HG02759 (cell line): ENCODE measurements around the gene RTN4R.
"Not testable (repeated sequence)": the region's sequence is repeated elsewhere in the genome, so short reads cannot be mapped to it uniquely, and the experiment has no call there.

Experiments used
- ATAC-seq: cut with Tn5 transposase; IDR thresholded peaks from one replicate; pipeline ENCODE4 v1.9.1; 2021; ENCODE audit warnings: mild to moderate bottlenecking, moderate library complexity; ENCODE audit not compliant: unreplicated experiment

RTN4R gene

GRCh38 chr22:20289182-20290044, 21.3 kb upstream of the RTN4R start:
- not testable (repeated sequence) for ATAC-seq

- not testable (repeated sequence) for ATAC-seq
Observed at GRCh38 chr22:20286784-20287423, 18.8 kb upstream of the RTN4R start.

DNA sequence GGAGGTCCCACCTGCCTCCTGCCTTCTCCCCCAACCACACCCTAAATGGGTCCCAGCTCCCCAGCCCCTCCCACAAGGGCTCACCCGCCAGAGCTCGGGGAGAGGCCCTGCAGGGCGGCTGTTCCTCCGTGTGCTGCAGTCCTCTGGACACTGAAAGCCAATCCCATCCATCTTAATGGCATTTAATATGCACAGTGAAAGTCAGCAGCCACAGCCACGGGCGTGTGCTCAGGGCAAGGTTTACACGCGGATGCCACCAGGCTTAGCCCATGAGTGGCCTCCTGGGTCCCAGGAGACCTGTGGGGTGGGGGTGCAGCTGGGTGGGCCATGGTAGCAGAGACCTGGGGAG, 18.2 kb upstream of the RTN4R start:
- not testable (repeated sequence) for ATAC-seq

- not testable (repeated sequence) for ATAC-seq
Observed at GRCh38 chr22:20285473-20286311, 17.6 kb upstream of the RTN4R start.

DNA sequence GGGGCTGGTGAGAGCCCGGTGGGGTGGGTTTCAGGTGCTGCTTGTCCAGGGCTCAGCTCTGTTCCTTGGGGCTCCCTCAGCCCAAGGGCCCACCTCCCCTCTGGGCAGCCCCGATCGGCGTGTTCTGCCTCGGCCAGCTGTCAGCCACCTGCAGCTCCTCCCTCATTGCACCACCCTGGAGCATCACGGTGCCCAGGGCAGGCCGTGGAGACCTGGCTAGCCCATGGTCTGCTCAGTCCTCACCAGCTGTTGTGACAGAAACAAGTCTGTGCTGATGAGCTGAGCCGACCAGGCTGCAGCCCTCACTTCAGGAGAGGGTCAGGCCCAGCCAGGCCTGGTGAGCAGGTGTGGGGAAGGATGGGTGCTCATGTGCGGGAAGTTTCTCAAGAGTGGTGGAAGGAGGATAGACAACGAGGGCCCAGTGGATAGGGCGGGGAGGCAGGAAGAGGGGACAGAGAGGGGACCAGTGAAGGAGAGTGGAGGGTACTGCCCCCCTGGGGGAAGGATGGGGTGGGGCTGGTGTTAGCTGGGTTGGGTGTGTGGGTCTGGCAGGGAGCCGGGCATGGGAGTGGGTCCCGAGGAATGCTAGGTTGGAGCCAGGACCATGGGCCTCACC, 16.5 kb upstream of the RTN4R start:
- no peak for ATAC-seq

GRCh38 chr22:20283674-20284066, 15.6 kb upstream of the RTN4R start:
- ATAC-seq, result no peak

GRCh38 chr22:20282901-20283673, 15.0 kb upstream of the RTN4R start:
- no peak for ATAC-seq

DNA sequence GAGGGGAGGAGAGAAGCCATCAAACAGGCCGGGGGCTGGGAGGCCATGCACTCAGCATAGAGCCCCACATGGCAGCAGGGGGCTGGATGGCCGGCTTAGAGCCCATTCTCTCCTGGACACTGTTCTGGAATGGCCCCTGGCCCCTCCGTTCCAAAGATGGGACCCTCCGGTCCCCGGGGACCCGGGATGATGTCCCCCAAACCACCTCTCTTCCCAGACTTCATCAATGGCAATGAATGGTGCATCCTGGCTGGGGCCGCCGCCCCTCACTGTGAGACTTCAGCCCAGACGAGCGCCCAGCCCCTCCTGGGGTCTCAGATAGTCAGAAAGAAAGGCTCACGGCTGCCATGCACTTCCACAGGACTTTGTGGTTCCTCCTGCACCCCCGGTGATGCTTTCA, 13.8 kb upstream of the RTN4R start:
- no peak for ATAC-seq

GRCh38 chr22:20281473-20281872, 13.4 kb upstream of the RTN4R start:
- ATAC-seq, result not testable (repeated sequence)

- no peak for ATAC-seq
Observed at GRCh38 chr22:20280866-20281265, 12.7 kb upstream of the RTN4R start.

- ATAC-seq, result not testable (repeated sequence)
Observed at GRCh38 chr22:20280163-20280562, 12.0 kb upstream of the RTN4R start.

DNA sequence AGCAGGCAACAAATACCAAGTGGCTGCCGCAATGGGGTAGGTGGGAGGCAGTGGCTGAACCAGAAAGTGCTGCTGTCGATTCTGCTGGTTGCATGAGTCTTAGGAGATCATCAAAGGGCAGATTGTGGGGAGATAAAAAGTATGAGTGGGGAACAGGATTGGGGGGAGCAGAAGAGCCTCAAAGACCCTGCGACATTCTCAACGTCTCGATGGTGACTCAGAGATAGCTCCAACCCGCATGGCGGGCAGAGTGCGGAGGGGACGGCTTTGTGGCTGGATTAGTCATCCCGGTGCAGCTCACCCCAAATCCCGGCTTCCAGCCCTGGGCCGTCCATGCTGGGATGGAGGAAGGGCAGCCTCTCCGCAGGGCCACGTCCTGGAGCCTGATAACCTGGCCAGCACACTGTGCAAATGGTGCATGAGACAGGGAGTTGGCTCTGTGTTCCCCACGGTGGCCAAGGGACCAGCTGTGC, 11.6 kb upstream of the RTN4R start:
- ATAC-seq, result no peak

DNA sequence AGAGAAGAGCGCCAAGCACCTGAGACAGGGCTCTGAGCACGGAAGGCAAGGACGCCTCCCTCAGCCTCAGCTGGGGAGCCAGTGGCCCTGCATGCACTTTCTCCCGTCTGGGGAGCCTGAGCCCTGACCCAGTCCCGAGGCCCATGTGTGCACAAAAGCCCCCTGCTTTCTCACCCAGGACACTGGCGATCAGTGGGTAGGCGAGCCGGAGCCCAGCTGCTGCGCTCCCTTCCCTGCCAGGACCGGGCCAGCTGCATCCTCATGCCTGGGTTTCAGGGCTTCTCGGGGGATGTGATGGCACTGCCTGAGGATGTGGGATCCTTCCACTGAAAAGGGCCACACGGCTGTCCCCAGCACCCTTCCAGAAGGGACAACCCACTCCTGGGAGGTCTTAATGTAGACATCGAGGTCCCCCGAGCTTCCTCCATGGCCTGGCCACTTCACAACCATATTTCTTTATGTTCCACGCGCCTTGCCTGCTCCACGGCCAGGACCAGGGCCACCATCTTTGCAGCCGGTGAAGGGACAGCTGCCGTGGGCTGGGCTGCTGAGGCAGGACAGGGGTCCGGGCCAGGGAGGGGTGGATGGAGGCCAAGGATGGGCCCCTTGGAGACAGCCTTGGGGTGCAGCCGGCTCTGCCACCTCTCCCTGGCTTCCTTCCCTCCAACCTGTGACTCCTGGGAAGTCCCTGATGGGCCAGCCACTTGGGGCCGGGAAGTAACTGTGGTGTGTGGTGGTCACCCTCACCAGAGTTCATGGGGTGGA, 10.8 kb upstream of the RTN4R start:
- ATAC-seq, result not testable (repeated sequence)

DNA sequence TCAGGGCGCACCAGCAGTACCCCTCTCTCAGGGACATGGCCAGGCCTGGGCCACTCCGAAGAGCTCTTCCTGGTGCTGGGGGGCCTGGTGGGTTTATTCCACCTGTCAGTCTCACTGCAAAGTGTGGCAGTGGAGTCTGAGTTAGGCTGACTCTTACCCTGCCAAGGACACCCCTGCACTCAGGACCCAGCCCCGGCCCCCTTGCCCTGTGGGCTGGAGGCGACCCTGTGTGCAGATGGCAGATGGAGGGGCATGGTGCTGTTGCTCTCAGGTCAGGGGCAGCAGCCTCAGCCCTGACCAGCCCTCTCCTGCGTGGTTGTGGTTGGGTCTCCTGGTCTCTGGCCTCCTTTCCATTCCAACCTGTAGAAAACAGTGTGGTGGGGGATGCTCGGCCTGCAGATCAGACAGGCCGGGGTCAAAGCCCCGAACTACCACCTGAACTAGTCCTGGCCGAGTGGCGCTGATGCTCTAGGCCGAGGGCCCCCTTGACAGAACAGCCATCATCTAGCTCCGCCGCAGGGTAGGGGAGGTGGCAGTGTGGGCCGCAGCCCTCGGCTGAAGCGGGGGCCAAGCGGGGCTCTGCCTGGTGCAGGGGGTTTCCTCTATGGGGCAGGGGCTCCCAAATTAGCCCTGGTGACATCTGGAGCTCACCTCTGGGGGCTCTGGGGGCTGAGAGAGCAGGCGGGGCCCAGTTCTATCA, 10.0 kb upstream of the RTN4R start:
- ATAC-seq, result not testable (repeated sequence)

DNA sequence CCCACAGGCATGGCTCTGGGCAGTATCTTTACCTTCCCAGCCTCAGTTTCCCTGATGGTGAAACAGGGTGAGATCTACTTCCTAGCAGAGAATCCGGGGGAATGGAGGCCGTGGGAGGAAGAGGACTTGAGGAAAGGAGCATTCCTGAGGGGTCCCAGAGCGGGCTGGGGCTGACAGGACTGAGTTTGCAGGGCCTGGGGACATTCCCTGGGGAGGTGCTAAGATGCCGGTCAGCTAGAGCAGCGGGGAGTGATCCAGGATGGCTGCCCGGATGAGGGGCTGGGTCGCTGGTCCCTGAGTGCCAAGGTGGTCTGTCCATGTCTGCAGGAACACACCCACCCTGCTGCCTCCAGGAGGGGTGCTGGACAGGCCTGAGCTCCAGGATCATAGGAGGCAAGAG, 8.3 kb upstream of the RTN4R start:
- no peak for ATAC-seq

DNA sequence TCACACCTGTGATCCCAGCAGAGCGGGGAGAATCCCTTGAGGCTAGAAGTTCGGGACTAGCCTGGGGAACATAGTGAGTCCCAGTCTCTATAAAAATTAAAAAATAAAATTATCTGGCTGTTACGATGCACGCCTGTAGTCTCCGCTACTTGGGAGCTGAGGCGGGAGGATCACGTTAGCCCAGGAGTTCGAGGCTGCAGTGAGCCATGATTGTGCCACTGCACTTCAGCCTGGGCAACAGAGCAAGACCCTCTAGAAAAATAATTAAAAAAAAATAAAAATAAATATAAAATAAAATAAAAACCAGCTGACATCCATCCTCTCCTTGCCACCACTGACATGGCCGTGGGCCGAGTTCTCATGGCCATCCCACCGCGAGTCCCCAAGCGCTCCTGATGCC, 7.7 kb upstream of the RTN4R start:
- ATAC-seq, result no peak

- not testable (repeated sequence) for ATAC-seq
Observed at GRCh38 chr22:20275325-20275724, 7.2 kb upstream of the RTN4R start.

GRCh38 chr22:20274374-20274773, 6.3 kb upstream of the RTN4R start:
- not testable (repeated sequence) for ATAC-seq

DNA sequence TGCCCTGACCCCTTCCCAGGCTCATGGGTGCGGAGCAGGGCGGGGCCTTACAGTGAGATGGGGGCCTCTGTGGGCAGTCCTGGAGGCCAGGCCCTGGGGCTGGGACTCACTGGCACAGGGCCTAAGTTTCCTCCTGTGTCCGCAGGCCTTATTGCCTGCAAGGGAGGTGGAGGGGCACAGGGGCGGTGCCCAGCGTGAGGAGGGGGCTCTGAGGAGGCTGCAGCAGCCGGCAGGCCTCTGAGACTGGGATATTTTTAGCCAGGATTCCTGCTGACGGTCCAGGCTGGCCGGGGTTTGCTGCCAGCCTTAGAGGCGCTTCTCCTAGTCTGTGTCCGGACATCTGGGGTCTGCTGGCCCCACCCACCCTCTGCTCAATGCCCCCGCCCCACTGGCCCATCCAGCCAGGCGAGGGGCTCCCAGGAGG, 5.7 kb upstream of the RTN4R start:
- no peak for ATAC-seq
